Activated T-cell treated with anti-CD3 and anti-CD28 coated beads, Interleukin-2, amount 50 U/mL, for 4 hours (primary cell): ENCODE results near the gene CAPZB. TPM values are rescaled to one million over a fixed set of nuclear protein-coding genes. Genes with fewer than 3 reads are reported as not detected.

ENCODE experiments used
- ATAC-seq, 2 donors: fragments of 200-7000 bp; cut with Tn5 transposase; one replicate each; pipeline ENCODE4 v1.10.0; 2021
- DNase-seq: peaks from one replicate; pipeline ENCODE4 v3.0.0-alpha.2; 2020
- H3K27me3 Mint-ChIP-seq: one replicate; pipeline ENCODE4 v1.8.0; 2021; ENCODE audit warnings: low read depth, mixed read lengths
- H3K36me3 Mint-ChIP-seq: one replicate; pipeline ENCODE4 v1.8.0; 2022; ENCODE audit warnings: mixed read lengths; ENCODE audit not compliant: insufficient read depth
- H3K4me1 Mint-ChIP-seq: one replicate; pipeline ENCODE4 v1.8.0; 2021; ENCODE audit warnings: low read depth, mixed read lengths
- H3K4me3 Mint-ChIP-seq: one replicate; pipeline ENCODE4 v1.8.0; 2021; ENCODE audit warnings: mild to moderate bottlenecking, moderate library complexity, mixed read lengths
- H3K9me3 Mint-ChIP-seq: one replicate; pipeline ENCODE4 v1.8.0; 2021; ENCODE audit warnings: mixed read lengths
- total RNA-seq, 3 donors: library from RNA; stranded (reverse); gene quantifications; one replicate each; pipeline ENCODE4 v1.2.1, GENCODE V29; 2021

Gene CAPZB
- total RNA-seq, 3 donors from 2014 or later: 262 to 285 (median 264) TPM

- no peaks in the 10 kb centered on the region for H3K27me3 Mint-ChIP-seq
- ATAC-seq: no peak
Measured at GRCh38 chr1:19345391-19345790, 139.9 kb downstream of the CAPZB start.

DNA sequence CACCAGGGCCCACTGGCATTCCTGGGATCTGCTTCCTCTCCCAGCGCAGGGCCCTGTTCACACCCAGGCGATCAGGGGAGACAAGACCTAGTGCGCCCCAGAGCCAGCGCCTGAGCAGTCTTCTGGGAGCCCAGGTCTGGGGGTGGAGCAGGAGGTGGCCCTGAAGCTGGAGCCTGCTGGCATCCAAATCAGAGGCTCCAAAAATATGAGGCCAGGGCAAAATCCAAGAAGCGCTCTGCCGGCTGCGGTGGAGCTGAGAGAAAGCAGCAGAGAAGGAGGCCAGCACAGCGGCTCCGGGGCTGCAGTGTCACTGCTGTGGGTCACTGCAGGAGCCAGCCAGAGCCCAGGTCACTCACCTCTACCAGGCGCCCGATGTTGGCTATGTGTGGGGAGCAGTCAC, 140.5 kb downstream of the CAPZB start:
- H3K4me3 Mint-ChIP-seq: no peak overlapping the region
- DNase-seq (no peak), ATAC-seq (no peak)
- peaks cover 25% of the 10 kb centered on the region for H3K36me3 Mint-ChIP-seq
- H3K27me3 Mint-ChIP-seq: no peaks in the 10 kb centered on the region
- H3K9me3 Mint-ChIP-seq: no peaks in the 10 kb centered on the region
- H3K4me1 Mint-ChIP-seq: no peaks in the 10 kb centered on the region

More at GRCh38 chr1:19345391-19345790, 139.9 kb downstream of the CAPZB start:
- no peaks in the 10 kb centered on the region for H3K4me1 Mint-ChIP-seq
- H3K9me3 Mint-ChIP-seq: no peaks in the 10 kb centered on the region
- H3K4me3 Mint-ChIP-seq: no peak overlapping the region
- DNase-seq: no peak
- H3K36me3 Mint-ChIP-seq: peaks cover 25% of the 10 kb centered on the region

DNA sequence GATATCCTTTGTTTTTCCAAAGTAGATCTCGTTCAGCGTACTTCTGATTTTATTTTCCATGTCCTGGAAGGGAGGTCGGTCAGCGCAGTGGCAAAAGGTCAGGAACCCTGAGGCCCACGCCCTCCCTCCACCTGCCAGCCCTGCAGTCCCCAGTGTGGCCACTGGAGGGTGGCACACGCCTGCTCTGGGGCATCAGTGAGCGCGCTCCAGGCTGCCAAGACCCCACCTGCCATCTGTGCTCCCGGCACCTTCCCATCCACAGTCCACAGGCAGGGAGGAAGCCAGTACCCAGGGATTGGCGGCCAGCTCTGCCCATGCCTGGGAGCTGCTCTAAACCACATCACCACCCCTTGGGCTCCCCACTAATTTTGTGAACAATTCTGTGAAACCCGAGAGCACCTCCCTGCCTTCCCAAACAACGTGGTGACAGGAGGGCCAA, 140.9 kb downstream of the CAPZB start:
- peak; percentile 62 to 64 for ATAC-seq
- DNase-seq: peak; percentile 28
- Mint-ChIP-seq H3K9me3 (no peaks in the 10 kb centered on the region), H3K27me3 (no peaks in the 10 kb centered on the region), H3K36me3 (peaks cover 25% of the 10 kb centered on the region), H3K4me3 (no peak overlapping the region), H3K4me1 (no peaks in the 10 kb centered on the region)

DNA sequence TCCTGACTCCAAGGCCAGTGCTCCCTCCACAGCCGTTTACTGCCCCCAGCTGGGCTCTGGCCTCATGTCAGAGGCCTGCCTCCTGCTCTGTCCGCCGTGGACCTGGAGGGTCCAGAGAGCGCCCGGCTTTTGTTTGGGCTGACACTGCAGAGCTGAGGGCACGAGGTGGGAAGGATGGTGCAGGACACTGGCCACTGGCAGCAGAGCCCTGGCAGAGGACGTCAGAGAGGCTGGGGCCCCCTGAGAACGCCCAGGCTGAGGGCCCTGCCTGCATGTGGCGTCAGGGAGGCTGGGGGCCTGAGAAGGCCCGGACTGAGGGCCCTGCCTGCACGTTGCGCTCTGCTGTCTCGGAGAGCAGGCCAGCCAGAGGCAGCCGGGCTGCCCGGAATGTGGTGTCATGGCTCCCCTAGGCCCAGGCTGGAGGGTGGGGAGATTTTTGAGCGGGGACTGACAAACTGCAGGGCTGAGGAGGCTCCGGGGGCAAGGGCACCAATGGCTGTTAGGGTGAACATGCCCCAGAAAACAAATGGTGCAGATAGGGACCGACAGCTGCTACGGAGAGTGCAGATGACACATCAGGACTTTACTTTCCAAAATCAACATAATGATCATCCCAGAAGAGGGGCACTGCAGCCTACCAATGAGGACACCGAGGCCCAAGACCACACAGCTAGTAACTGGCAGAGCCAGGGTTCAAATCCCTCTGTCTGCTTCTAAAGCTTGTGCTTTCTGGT, 141.6 kb downstream of the CAPZB start:
- DNase-seq (no peak), ATAC-seq (no peak)
- H3K4me1 Mint-ChIP-seq: no peaks in the 10 kb centered on the region
- peaks cover 27% of the 10 kb centered on the region for H3K36me3 Mint-ChIP-seq
- H3K9me3 Mint-ChIP-seq: no peaks in the 10 kb centered on the region
- H3K4me3 Mint-ChIP-seq: no peak overlapping the region
- no peaks in the 10 kb centered on the region for H3K27me3 Mint-ChIP-seq

DNA sequence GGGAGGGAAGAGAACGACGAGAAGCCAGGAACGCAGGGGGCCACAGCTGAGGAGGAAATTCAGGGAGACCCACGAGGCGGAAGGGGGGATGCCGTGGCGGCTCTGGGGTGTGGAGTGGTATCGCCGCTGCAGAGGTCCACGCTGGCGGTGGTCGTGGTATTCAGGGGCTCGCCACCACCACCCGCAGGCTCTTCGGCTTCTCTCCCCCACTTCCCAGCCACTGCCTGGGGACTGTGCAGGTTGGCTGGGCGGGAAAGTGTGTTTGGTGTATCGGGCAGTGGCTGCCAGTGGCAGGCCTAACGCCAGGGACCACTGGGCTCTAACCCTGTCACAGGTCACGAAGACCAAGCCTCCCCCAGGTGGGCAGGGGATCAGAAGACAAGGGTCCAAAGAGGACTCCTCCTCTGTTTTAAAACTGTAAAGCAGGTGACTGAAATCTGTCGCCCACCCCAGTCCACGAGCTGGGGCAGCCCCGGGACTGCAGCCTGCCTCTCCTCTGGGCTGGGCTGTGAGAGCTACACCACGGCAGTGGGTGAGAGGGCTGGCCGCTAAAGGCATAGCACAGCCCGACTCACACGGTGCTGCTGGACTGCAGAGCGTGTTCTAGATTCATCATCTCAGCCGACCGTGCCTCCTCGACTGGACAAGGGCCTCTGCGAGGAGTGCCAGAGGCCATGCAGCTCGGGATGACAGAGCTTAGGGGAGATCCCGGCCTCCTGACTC, 142.3 kb downstream of the CAPZB start:
- H3K9me3 Mint-ChIP-seq: no peaks in the 10 kb centered on the region
- H3K27me3 Mint-ChIP-seq: no peaks in the 10 kb centered on the region
- no peak overlapping the region for H3K4me3 Mint-ChIP-seq
- peaks cover 27% of the 10 kb centered on the region for H3K36me3 Mint-ChIP-seq
- DNase-seq: no peak
- H3K4me1 Mint-ChIP-seq: no peaks in the 10 kb centered on the region
- ATAC-seq: no peak

DNA sequence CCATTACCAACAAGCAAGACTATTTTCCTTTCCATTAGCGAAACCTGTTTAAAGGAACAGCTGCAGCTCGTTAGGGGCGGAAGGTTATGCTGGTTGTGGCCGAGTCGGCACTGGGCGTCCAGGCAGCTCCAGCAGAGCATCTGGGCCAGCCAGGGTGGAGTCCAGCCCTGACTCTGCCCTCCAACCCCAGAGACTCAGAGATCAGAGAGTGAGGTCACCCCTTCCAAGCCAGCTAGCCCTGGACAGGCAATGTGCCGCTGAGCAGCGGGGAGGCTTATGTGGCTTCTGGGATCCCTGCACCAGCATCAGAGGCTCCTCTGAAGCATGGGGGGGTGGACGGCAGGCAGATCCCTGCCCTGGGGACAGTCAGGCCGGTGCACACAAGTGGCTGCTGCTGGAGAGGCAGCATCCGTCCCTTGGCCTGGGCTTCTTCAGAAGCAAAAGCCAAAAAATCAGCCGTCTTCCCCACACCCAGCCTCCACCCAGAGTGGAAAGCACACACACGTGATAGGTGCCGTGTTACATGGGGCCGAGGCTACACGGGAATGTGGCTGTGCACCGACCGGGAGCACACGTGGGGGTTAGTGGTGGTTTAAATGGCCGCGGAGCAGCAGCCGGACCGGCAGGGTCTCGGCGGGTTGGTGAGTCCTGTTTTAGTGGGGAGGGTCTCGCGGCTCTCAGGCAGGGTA, 143.1 kb downstream of the CAPZB start:
- no peaks in the 10 kb centered on the region for H3K4me1 Mint-ChIP-seq
- no peaks in the 10 kb centered on the region for H3K9me3 Mint-ChIP-seq
- H3K4me3 Mint-ChIP-seq: no peak overlapping the region
- H3K36me3 Mint-ChIP-seq: peaks cover 30% of the 10 kb centered on the region
- DNase-seq: no peak
- ATAC-seq: no peak
- H3K27me3 Mint-ChIP-seq: no peaks in the 10 kb centered on the region

GRCh38 chr1:19341201-19342061, 143.9 kb downstream of the CAPZB start:
- no peak overlapping the region for H3K4me3 Mint-ChIP-seq
- DNase-seq: peak; percentile 75
- peak; percentile 64 to 69 for ATAC-seq
- H3K9me3 Mint-ChIP-seq: no peaks in the 10 kb centered on the region
- peaks cover 5% of the 10 kb centered on the region for H3K4me1 Mint-ChIP-seq
- H3K36me3 Mint-ChIP-seq: peaks cover 30% of the 10 kb centered on the region
- no peaks in the 10 kb centered on the region for H3K27me3 Mint-ChIP-seq

GRCh38 chr1:19340387-19340937, 144.9 kb downstream of the CAPZB start:
- H3K27me3 Mint-ChIP-seq: no peaks in the 10 kb centered on the region
- peaks cover 9% of the 10 kb centered on the region for H3K4me1 Mint-ChIP-seq
- no peaks in the 10 kb centered on the region for H3K9me3 Mint-ChIP-seq
- H3K36me3 Mint-ChIP-seq: peaks cover 26% of the 10 kb centered on the region
- H3K4me3 Mint-ChIP-seq: no peak overlapping the region
- no peak for ATAC-seq
- no peak for DNase-seq

DNA sequence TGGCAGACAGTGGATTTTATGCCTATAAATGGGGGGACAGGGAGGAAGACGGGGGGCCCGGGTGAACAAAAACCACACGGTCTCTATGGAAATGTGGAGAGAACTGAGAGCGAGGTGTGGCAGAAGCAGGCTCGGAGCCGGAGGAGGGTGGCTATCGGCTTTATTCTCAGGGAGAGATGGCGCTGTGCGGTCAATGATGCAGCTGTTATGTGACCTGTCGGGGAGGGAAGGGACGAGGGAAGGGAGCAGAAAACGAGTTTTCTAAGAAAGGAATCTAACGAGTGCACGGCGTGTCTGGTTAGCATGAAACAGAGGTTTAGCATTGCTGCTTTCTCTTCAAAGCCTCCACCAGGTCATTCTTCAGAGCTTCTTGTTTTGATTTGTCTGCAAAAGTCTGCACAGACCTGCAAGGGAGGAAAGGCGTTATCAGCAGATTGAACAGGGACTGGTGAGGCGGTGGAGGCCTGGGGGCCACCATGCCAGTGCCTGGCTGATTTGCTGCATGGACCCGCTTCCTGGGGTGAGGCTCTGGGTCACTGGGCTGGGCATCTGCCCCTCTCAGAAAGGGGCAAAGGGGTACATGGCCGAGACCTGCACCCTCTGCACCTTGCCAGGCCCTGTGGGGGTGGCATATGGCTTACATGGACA, 146.0 kb downstream of the CAPZB start:
- no peaks in the 10 kb centered on the region for H3K27me3 Mint-ChIP-seq
- peaks cover 9% of the 10 kb centered on the region for H3K4me1 Mint-ChIP-seq
- ATAC-seq (no peak), DNase-seq (no peak)
- peaks cover 19% of the 10 kb centered on the region for H3K36me3 Mint-ChIP-seq
- no peak overlapping the region for H3K4me3 Mint-ChIP-seq
- H3K9me3 Mint-ChIP-seq: no peaks in the 10 kb centered on the region

DNA sequence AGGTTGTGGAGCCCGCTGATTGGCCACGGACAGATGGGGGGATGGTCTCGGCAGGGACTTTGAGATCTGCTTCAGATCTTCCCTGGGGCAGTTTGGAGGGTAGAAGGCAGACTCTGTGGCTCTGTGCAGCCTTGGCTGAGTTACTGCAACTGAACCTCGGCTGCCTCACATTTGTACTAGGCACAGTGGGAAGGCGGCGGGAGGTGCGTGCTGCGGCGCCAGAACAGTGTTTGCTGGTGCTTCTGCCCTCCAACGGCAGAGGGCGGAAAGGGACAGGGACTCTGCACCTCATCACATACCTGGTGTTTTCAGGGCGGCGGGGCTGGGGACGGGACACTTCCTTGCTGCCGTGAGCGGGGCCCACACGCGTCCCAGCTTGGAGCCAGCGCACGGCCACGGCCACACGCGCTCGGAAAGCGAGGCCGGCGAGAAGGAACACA, 147.0 kb downstream of the CAPZB start:
- H3K27me3 Mint-ChIP-seq: no peaks in the 10 kb centered on the region
- H3K36me3 Mint-ChIP-seq: peaks cover 19% of the 10 kb centered on the region

DNA sequence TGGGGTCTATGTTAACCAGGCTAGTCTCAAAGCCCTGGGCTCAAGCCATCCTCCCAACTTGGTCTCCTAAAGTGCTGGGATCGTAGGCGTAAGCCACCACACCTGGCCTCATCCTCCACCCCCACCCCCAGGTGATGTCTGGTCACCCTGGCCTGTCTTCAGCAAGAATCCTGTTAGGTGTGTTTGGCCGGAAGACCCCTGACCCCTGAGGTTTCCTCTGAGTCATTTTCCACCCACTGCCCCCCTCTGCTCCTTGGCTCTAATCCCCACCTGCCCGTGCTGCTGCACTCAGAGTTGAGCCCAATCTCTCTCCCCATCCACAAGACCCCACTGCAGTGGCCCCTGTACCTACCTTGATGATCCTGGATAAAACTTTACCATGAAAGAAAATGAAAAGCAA, 148.1 kb downstream of the CAPZB start:
- peaks cover 9% of the 10 kb centered on the region for H3K4me1 Mint-ChIP-seq
- no peaks in the 10 kb centered on the region for H3K27me3 Mint-ChIP-seq
- H3K4me3 Mint-ChIP-seq: no peak overlapping the region
- ATAC-seq (no peak), DNase-seq (no peak)
- H3K9me3 Mint-ChIP-seq: no peaks in the 10 kb centered on the region
- H3K36me3 Mint-ChIP-seq: peaks cover 15% of the 10 kb centered on the region

More for the DNA sequence above, 147.0 kb downstream of the CAPZB start:
- H3K9me3 Mint-ChIP-seq: no peaks in the 10 kb centered on the region
- peaks cover 9% of the 10 kb centered on the region for H3K4me1 Mint-ChIP-seq
- H3K4me3 Mint-ChIP-seq: no peak overlapping the region
- DNase-seq (no peak), ATAC-seq (no peak)

GRCh38 chr1:19336543-19336942, 148.8 kb downstream of the CAPZB start:
- DNase-seq (peak; percentile 34), ATAC-seq (peak; percentile 92 to 93)
- Mint-ChIP-seq H3K27me3 (no peaks in the 10 kb centered on the region), H3K36me3 (peaks cover 15% of the 10 kb centered on the region), H3K4me3 (no peak overlapping the region), H3K9me3 (no peaks in the 10 kb centered on the region), H3K4me1 (peaks cover 9% of the 10 kb centered on the region)

GRCh38 chr1:19333587-19334354, 151.6 kb downstream of the CAPZB start:
- no peak for ATAC-seq
- Mint-ChIP-seq H3K4me1 (peaks cover 9% of the 10 kb centered on the region), H3K27me3 (no peaks in the 10 kb centered on the region), H3K4me3 (no peak overlapping the region), H3K9me3 (no peaks in the 10 kb centered on the region), H3K36me3 (peaks cover 3% of the 10 kb centered on the region)
- no peak for DNase-seq
